ENCODE data around the gene ARHGDIA.

ARHGDIA gene

DNA sequence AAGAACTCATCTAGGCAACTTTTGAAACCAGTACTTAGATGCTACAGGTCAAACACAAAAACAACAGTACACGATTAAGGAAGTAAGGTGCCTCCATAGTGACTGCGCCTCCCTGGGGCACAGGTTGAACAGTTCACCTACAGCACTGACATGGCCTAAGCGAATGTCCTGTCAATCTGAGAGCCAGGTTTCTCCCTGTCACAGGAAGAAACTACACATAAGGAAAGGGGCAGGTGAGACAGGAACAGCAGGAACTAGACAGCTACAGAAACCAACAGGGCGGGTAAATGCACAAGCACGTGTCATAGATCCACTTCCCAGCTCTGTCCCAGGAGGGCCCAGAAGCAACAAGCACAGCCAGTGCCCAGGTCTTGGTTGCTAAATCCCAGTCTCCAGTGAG, 8.0 kb upstream of the ARHGDIA start:
- no peak overlapping the region for H3K27ac ChIP-seq
- TF ChIP-seq CTCF (conservative IDR thresholded peaks at IDR 0.05): no peak

- H3K27ac ChIP-seq: no peak overlapping the region
- no peak for TF ChIP-seq CTCF (conservative IDR thresholded peaks at IDR 0.05)
These were observed 7.2 kb upstream of the ARHGDIA start for GRCh38 chr17:81878294-81878693.

DNA sequence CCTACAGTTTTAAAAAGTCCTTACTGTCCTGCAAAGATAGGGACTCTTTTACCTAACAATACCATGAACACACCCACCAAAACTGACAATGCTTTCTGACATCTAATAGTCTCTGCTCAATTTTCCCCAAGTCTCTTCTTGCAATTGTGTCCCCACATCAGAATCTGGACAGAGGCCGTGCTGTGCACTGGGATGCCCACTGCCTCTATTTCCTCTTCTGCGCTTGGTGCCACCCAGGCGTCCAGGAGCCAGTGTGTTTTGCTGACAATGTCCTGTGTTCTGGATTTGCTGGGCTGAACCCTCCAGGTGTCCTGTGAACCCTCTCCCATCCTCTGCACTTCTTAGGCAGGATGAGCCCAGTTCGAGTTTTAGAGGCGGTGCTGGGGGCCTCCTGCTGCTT, 6.4 kb upstream of the ARHGDIA start:
- no peak for TF ChIP-seq CTCF (conservative IDR thresholded peaks at IDR 0.05)
- no peak overlapping the region for H3K27ac ChIP-seq

- peak; percentile 39 for TF ChIP-seq CTCF (conservative IDR thresholded peaks at IDR 0.05)
- H3K27ac ChIP-seq: peak overlapping the region; percentile 100
These were observed 472 bp upstream of the ARHGDIA start for GRCh38 chr17:81871387-81872230.

GRCh38 chr17:81870131-81870980, 781 bp downstream of the ARHGDIA start:
- peak overlapping the region; percentile 100 for H3K27ac ChIP-seq
- TF ChIP-seq CTCF (conservative IDR thresholded peaks at IDR 0.05): no peak

- peak overlapping the region; percentile 100 for H3K27ac ChIP-seq
- TF ChIP-seq CTCF (conservative IDR thresholded peaks at IDR 0.05): peak; percentile 90
These were observed 1.7 kb downstream of the ARHGDIA start for GRCh38 chr17:81869221-81870130.

Data from VCaP (cell line).